ENCODE results near the gene POFUT2. TPM values are rescaled to one million over a fixed set of nuclear protein-coding genes. Genes with fewer than 3 reads are reported as not detected.
A peak's percentile ranks its signal among the peaks of the same experiment; 100 is the strongest.

Gene POFUT2
- polyA plus RNA-seq, 1 donor from 2014 or later = 25.4 TPM

GRCh38 chr21:45293220-45293725 lies 5.6 kb upstream of the POFUT2 start:
- no peaks in the 10 kb centered on the region for H3K79me2 ChIP-seq (replicated peaks; ENCODE audit: insufficient read depth, low read length)
- no peaks in the 10 kb centered on the region for H4K20me1 ChIP-seq (ENCODE audit: insufficient read depth)
- H2AFZ ChIP-seq (ENCODE audit: low read depth, low read length) = no peak overlapping the region
- H3K4me2 ChIP-seq (ENCODE audit: low read length) = no peak overlapping the region
- no peak overlapping the region for H3K27ac ChIP-seq (ENCODE audit: low read length)
- no peaks in the 10 kb centered on the region for H3K27me3 ChIP-seq (ENCODE audit: insufficient read depth, low read depth, low read length)
- peak overlapping the region; percentile 51 for H3K9ac ChIP-seq (ENCODE audit: low read length)
- TF ChIP-seq EP300 (conservative IDR thresholded peaks at IDR 0.05; ENCODE audit: poor library complexity, severe bottlenecking) (no peak), SMC3 (conservative IDR thresholded peaks at IDR 0.05; ENCODE audit: poor library complexity) (no peak), RAD21 (conservative IDR thresholded peaks at IDR 0.05) (no peak), EZH2 (IDR thresholded peaks at IDR 0.05; ENCODE audit: borderline replicate concordance, insufficient read depth, low read length, poor library complexity, severe bottlenecking) (no peak)
- no peaks in the 10 kb centered on the region for H3K9me2 ChIP-seq (ENCODE audit: insufficient read depth, low read length)
- H3K9me3 ChIP-seq (ENCODE audit: low read length) = no peaks in the 10 kb centered on the region
- no peaks in the 10 kb centered on the region for H3F3A ChIP-seq (ENCODE audit: insufficient read depth, low read length, poor library complexity, severe bottlenecking)
- H3K36me3 ChIP-seq (ENCODE audit: insufficient read depth, low read length) = no peaks in the 10 kb centered on the region
- H3K4me3 ChIP-seq (ENCODE audit: low read length) = no peak overlapping the region

DNA sequence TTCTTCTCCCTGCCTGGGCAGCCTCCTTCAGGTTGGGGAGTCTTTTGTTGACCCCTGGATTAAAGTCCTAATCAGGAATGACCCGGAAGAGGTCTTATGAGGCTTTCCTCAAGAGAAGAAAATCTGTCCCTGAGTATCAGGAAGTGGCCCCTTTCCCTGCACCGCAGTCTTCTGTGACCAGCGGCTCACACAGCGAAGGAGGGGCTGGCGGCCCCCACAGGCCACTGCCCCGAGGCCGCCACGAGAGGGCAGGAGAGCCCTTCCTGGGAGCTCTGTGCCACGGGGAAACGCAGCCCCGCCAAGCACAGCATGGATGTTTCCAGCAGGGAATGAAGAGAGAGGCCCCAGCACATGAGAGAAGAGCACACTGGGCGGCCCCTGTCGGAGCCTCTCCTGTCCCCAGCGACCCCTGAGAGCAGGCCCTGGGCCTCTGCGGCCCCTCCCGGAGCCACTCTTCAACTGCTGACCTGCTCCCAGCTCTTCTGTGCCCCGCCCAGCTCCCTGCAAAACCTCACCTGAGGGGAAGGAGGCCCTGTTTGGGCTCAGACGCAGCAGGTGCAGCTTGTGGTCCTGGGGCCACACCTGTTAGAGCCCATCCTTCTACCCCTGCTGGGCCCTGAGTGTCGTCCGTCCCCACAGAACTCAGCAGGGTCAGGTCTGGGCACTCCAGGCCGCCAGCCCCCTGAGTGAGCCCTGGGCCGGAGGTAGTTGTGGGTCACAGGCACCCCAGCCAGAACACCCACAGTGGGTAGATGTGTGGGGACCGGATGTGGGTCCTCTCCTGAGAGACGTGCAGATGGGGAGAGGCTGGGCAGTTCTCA lies 4.9 kb upstream of the POFUT2 start:
- no peak for TF ChIP-seq REST (IDR thresholded peaks at IDR 0.05; ENCODE audit: borderline replicate concordance)
- peak; percentile 100 for TF ChIP-seq SMC3 (conservative IDR thresholded peaks at IDR 0.05; ENCODE audit: poor library complexity)
- peak; percentile 98 for TF ChIP-seq CTCF (IDR thresholded peaks at IDR 0.05; ENCODE audit: poor library complexity, severe bottlenecking)
- peak; percentile 77 for TF ChIP-seq MXI1 (conservative IDR thresholded peaks at IDR 0.05; ENCODE audit: poor library complexity, severe bottlenecking)
- peak; percentile 99 for TF ChIP-seq RAD21 (conservative IDR thresholded peaks at IDR 0.05)
- H2AFZ ChIP-seq (ENCODE audit: low read depth, low read length) = no peak overlapping the region
- H3F3A ChIP-seq (ENCODE audit: insufficient read depth, low read length, poor library complexity, severe bottlenecking) = no peaks in the 10 kb centered on the region
- H3K27ac ChIP-seq (ENCODE audit: low read length) = no peak overlapping the region
- no peaks in the 10 kb centered on the region for H3K9me3 ChIP-seq (ENCODE audit: low read length)
- H3K79me2 ChIP-seq (replicated peaks; ENCODE audit: insufficient read depth, low read length) = no peaks in the 10 kb centered on the region
- H3K9ac ChIP-seq (ENCODE audit: low read length) = peak overlapping the region; percentile 51
- no peak overlapping the region for H3K4me3 ChIP-seq (ENCODE audit: low read length)
- H3K4me2 ChIP-seq (ENCODE audit: low read length) = no peak overlapping the region
- no peaks in the 10 kb centered on the region for H3K9me2 ChIP-seq (ENCODE audit: insufficient read depth, low read length)
- H3K36me3 ChIP-seq (ENCODE audit: insufficient read depth, low read length) = no peaks in the 10 kb centered on the region
- no peaks in the 10 kb centered on the region for H3K27me3 ChIP-seq (ENCODE audit: insufficient read depth, low read depth, low read length)
- H4K20me1 ChIP-seq (ENCODE audit: insufficient read depth) = no peaks in the 10 kb centered on the region
